Effector memory CD4-positive, alpha-beta T cell (primary cell): ENCODE measurements around the gene BAIAP2.

Source experiments
- DNase-seq, 3 donors: peaks; one replicate each; pipeline ENCODE4 v3.0.0-alpha.2; 2020
- H3K27ac ChIP-seq: 2 replicates; pipeline ENCODE4 v1.7.0; 2013; ENCODE audit warnings: mild to moderate bottlenecking, low read length, moderate library complexity; ENCODE audit not compliant: insufficient read depth, poor library complexity, severe bottlenecking
- H3K27me3 ChIP-seq: replicated peaks from 2 replicates; pipeline ENCODE4 v1.7.0; 2013; ENCODE audit warnings: mild to moderate bottlenecking, low read length; ENCODE audit not compliant: insufficient read depth, control insufficient read depth, poor library complexity, severe bottlenecking
- H3K36me3 ChIP-seq: 2 replicates; pipeline ENCODE4 v1.7.0; 2013; ENCODE audit warnings: mild to moderate bottlenecking, low read length, moderate library complexity; ENCODE audit not compliant: control insufficient read depth, insufficient read depth
- H3K4me1 ChIP-seq: 2 replicates; pipeline ENCODE4 v1.7.0; 2013; ENCODE audit warnings: low read length, mild to moderate bottlenecking; ENCODE audit not compliant: control insufficient read depth, insufficient read depth, poor library complexity, severe bottlenecking
- H3K4me3 ChIP-seq: 2 replicates; pipeline ENCODE4 v1.7.0; 2013; ENCODE audit warnings: low read length, low read depth, mild to moderate bottlenecking; ENCODE audit not compliant: insufficient read depth, poor library complexity, severe bottlenecking
- H3K9me3 ChIP-seq: 2 replicates; pipeline ENCODE4 v1.7.0; 2013; ENCODE audit warnings: mild to moderate bottlenecking, low read length, moderate library complexity; ENCODE audit not compliant: control insufficient read depth

BAIAP2 gene

DNA sequence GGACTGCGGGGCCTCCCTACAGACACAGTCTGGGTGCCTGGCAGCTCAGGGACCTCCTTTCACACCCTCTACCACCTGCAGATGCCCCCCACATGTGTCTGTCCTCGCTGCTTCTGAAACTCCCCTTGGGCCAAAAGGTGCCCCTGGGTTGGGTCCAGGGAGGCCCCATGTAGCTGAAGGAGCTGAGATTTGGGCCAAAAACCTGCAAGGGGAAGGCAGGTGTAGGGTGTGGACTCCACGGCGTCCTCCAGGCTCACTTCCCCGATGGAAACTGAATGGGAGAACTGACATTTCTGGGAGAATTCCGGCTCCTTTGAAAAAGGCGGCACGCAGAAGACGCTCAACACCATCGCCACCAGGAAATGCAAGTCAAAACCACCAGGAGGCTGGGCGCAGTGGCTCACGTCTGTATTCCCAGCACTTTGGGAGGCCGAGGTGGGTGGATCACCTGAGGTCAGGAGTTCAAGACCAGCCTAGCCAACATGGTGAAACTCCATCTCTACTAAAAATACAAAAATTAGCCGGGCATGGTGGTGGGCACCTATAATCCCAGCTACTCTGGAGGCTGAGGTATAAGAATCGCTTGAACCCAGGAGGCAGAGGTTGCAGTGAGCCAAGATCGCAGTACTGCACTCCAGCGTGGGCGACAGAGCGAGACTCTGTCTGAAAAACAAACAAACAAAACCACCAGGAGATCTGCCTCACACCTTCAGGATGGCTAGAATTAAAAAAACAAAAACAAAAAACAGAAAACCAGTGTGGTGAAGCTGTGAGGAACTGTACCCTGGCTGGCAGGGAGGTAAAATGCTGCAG is 13.2 kb upstream of the BAIAP2 start:
- Histone ChIP-seq H3K36me3 (no peaks in the 10 kb centered on the region), H3K9me3 (no peaks in the 10 kb centered on the region), H3K4me1 (peaks cover 26% of the 10 kb centered on the region), H3K27me3 (no peaks in the 10 kb centered on the region), H3K4me3 (no peak overlapping the region), H3K27ac (no peak overlapping the region)
- DNase-seq: no peak

DNA sequence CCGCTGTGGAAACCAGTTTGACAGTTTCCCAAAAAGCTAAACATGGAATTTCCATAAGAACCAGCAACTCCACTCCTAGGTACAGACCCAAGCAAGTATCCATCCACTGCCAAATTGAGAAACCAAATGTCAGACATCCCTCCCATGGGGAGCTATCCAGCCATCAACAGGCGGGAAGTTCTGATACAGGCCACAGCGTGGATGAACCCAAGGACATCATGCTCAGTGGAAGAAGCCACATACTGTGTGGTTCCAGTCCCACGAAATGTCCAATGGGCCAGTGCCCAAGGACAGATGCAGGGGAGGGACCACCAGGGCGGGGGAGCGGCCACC is 12.6 kb upstream of the BAIAP2 start:
- Histone ChIP-seq H3K27ac (no peak overlapping the region), H3K4me3 (no peak overlapping the region), H3K9me3 (no peaks in the 10 kb centered on the region), H3K36me3 (no peaks in the 10 kb centered on the region), H3K27me3 (no peaks in the 10 kb centered on the region), H3K4me1 (peaks cover 23% of the 10 kb centered on the region)
- no peak for DNase-seq

DNA sequence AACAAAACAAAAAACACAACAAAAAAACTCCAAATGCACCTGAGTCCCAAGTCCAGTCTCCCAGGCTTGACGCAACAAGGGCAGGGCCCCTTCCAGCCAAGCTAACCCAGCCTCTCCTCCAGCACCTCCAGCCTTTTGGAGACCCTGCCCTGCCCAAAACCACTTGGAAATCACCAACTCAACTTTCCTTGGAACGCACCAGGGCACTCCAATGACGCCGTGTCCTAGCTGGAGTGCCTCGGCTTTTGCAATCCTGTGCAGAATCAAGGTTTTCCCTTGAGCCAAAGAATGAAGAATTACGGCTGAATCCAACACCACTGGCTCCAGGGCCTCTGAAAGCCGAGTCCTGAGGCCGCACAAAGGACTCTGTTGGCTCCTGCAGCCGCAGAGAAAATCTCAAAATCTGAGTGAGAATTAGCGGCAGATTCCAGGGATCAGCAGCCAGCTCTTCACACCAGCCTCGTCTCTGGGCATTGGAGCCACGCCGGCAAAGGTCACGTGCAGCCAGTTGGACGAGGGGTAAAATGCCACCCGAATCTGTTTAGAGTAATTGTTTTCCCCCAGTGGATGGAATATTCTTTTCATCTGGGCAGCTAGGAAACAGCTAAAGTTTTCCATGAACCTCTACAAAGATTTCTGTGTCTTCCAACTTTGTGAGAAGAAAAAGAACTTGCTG is 9.7 kb upstream of the BAIAP2 start:
- Histone ChIP-seq H3K9me3 (no peaks in the 10 kb centered on the region), H3K4me3 (no peak overlapping the region), H3K36me3 (no peaks in the 10 kb centered on the region), H3K27me3 (no peaks in the 10 kb centered on the region), H3K4me1 (peaks cover 7% of the 10 kb centered on the region), H3K27ac (no peak overlapping the region)
- DNase-seq: no peak

DNA sequence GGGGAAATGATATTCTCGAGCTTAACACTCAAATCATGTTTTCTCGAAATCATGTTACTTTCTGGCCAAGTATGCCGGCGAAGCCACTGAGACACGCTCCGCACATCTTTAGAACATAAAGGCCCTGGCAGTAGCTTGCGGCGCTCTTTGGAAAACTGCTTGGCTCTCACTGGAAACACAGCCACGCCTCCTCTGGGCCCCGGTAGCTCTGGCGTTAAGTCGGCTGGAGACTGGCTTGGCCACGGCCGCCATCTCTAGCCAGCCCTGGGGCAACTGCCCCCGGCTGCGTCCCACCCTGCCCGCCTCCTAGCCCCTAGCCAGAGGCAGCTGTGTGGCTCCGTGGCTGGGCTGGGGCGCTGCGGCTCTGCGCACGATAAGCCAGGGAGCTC is 9.2 kb upstream of the BAIAP2 start:
- no peak overlapping the region for H3K4me3 ChIP-seq
- H3K27me3 ChIP-seq: no peaks in the 10 kb centered on the region
- H3K27ac ChIP-seq: no peak overlapping the region
- no peaks in the 10 kb centered on the region for H3K36me3 ChIP-seq
- H3K4me1 ChIP-seq: peaks cover 7% of the 10 kb centered on the region
- no peaks in the 10 kb centered on the region for H3K9me3 ChIP-seq
- DNase-seq: no peak

DNA sequence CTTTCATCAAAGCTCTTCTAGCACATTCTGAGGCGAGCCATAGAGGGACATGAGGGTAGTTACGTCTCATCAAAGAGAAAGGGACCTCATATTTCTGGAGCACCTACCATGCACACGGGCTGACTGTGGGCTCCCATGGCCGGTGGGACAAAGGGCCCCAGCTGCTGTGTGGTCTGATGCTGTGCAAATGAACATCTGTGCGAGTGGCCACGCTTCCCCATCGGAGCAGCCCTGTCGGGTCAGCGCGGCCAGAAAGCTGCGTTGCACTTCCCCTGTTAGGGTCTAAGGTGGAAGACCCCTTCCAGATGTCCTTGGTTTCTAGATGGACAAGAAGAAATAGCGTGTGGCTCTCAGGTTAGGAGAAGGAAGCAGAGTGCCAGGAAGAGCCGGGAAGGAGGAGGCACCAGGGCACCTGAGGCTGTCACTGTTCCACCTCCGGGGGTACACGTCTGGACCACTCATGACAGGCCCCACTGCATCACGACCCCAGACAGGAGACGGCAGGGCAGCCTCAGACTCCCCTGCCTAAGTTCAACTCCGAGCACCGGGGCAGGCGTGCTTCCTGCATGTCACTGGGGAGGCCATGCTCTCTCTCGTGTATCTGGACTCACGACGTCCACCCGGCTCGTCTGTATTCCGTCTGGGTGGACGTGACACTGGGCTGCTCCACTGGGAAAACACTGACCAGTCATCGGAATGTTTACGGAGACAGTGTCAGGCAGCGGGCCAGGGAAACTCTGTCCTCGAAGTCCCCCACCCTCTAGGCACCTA is 8.5 kb upstream of the BAIAP2 start:
- no peaks in the 10 kb centered on the region for H3K36me3 ChIP-seq
- no peaks in the 10 kb centered on the region for H3K9me3 ChIP-seq
- no peak overlapping the region for H3K4me3 ChIP-seq
- H3K27ac ChIP-seq: no peak overlapping the region
- no peaks in the 10 kb centered on the region for H3K27me3 ChIP-seq
- H3K4me1 ChIP-seq: peaks cover 7% of the 10 kb centered on the region
- DNase-seq: no peak

DNA sequence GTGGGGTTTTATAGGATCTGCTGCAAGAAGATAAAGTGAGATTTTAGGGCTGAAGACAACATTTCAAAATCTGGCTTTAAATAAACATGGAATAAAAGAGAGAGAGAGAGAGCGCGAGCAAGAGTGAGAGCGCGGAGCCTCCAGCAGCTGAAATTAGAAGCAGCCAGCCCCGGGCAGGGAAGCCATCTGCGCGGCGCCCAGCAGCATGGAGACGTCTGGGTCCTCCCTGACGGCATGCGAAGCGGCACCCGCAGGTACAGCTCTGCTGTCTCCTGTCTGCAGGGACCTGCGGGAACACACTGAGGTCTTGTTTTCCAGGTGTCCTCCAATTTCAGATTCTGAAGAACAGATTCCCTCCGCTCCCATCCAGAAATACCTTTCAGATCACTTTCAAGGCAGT is 7.9 kb upstream of the BAIAP2 start:
- Histone ChIP-seq H3K9me3 (no peaks in the 10 kb centered on the region), H3K27me3 (no peaks in the 10 kb centered on the region), H3K4me3 (no peak overlapping the region), H3K36me3 (no peaks in the 10 kb centered on the region), H3K27ac (no peak overlapping the region), H3K4me1 (peaks cover 7% of the 10 kb centered on the region)
- no peak for DNase-seq

DNA sequence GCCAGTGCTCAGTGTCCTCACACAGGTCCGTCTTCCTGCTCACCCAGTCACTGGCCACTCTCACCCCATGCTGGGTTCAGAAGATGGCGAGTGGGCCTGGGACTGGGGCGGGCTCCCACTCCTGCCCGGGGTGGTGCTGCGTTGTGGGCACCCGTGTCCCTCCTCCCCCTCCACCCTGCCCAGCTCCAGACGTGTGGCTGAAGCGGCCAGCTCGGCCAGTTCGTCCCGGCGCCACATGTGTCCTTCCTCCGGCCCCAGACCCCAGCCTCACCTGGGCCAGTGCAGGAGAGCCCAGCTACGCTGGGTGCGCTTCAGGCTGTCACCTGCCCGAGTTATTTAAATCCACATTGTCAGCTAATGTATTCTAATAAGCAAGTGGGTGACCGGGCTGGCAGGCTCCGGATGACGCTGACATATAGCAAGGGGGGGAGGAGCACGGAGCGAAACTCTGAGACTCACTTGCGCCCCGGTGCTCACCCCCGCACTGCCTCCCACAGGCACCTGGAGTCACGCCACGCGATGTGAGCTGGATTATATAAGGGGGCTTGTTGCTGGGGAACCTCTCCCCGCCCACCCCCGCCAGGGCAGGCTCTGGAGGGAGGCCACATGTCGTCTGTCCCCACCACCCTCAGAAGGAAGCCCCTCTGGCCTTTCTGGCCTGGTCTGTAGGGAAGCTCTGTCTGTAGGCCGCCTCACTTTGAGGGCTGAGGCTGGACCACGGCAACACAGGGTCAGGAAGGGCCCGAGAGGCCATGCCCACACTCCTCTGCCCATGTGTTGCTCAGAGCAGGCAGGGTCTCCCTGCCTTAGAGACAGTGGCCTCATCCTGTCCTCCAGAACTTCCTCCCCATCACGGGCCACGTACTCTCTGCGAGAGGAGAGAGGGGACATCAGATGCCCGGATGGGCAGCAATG is 7.1 kb upstream of the BAIAP2 start:
- Histone ChIP-seq H3K4me3 (no peak overlapping the region), H3K27ac (no peak overlapping the region), H3K27me3 (no peaks in the 10 kb centered on the region), H3K9me3 (no peaks in the 10 kb centered on the region), H3K36me3 (no peaks in the 10 kb centered on the region), H3K4me1 (peaks cover 7% of the 10 kb centered on the region)
- no peak for DNase-seq

DNA sequence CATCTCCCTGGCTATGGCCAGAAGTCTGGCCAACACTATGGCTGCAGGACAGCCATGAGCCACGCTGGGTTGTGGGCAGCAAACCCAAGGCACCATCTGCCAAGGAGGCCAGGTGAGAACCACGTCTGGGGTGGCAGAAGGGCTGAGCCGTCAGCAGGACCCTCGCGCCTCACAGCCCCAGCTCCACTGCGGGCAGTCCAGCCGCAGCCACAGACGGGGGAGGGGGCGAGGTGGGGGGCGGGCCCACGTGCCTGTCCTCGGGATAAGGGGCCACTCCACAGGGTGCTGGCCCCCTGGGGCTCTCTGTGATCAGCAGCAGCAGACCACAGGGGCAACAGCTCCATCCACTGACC is 6.5 kb upstream of the BAIAP2 start:
- no peaks in the 10 kb centered on the region for H3K9me3 ChIP-seq
- peaks cover 5% of the 10 kb centered on the region for H3K4me1 ChIP-seq
- no peaks in the 10 kb centered on the region for H3K36me3 ChIP-seq
- H3K27ac ChIP-seq: no peak overlapping the region
- H3K27me3 ChIP-seq: no peaks in the 10 kb centered on the region
- DNase-seq: no peak
- no peak overlapping the region for H3K4me3 ChIP-seq

DNA sequence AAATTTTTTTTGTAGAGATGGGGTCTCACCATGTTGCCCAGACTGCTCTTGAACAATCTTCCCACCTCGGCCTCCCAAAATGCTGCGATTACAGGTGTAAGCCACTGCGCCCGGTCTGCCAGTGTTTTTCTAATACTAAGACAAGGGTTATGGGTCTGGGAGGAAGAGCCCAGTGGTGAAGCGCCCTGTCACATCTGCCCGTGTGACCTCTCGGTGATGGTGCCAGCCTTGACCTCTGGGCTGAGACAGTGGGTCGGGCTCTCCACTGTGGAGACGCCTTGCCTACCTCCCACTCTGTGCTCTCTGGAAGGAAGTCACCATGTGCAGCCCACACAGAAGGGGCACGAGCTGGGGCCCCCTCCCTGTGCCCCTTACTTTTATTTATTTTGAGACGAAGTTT is 5.1 kb upstream of the BAIAP2 start:
- Histone ChIP-seq H3K4me3 (no peak overlapping the region), H3K27me3 (no peaks in the 10 kb centered on the region), H3K9me3 (no peaks in the 10 kb centered on the region), H3K36me3 (no peaks in the 10 kb centered on the region), H3K27ac (no peak overlapping the region), H3K4me1 (peaks cover 7% of the 10 kb centered on the region)
- DNase-seq: no peak
